Measurements from ENCODE around the gene C16orf74. TPM values are rescaled to one million over a fixed set of nuclear protein-coding genes. Genes with fewer than 3 reads are reported as not detected.

The C16orf74 gene
- total RNA-seq, 3 donors from 2014 or later: 0.73 to 1.3 (median 1.0) TPM

DNA sequence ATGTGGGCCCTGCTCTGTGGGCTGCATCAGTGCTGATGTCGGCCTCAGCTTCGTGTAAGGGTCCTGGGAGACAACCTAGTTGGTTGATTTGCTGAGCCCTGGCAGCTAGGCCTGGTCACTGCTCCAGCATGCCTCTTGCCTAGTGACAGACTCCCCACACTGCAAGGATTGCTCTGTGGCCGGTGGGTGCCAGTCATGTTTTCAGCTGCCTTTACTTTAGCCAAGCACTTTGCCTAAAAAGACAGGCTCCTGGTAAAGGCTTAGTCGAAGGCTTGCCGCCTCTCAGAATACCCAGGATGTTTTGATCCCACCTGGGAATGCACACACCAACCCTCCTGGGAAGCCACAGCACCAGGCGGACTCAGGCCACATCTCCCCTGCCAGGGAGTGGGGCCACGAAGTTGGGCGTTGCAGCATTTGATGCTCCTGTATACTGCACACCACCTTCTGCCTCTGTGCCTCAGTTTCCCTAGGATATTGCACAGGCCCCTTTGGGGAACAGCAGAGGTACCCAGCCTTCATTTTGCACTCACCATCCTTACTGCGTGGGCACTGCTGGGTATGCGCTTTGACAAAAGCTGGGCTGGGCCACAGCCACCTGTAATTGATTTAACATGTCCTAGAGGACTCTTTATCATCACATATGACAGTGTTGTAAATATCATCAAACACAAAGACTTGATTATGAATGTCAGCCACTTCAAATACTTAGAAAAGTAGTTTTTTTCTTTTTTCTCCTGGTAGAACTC, 82.0 kb downstream of the C16orf74 start:
- no peak for DNase-seq
- TF ChIP-seq, protein P1, sequence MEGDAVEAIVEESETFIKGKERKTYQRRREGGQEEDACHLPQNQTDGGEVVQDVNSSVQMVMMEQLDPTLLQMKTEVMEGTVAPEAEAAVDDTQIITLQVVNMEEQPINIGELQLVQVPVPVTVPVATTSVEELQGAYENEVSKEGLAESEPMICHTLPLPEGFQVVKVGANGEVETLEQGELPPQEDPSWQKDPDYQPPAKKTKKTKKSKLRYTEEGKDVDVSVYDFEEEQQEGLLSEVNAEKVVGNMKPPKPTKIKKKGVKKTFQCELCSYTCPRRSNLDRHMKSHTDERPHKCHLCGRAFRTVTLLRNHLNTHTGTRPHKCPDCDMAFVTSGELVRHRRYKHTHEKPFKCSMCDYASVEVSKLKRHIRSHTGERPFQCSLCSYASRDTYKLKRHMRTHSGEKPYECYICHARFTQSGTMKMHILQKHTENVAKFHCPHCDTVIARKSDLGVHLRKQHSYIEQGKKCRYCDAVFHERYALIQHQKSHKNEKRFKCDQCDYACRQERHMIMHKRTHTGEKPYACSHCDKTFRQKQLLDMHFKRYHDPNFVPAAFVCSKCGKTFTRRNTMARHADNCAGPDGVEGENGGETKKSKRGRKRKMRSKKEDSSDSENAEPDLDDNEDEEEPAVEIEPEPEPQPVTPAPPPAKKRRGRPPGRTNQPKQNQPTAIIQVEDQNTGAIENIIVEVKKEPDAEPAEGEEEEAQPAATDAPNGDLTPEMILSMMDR (IDR thresholded peaks at IDR 0.05): no peak

DNA sequence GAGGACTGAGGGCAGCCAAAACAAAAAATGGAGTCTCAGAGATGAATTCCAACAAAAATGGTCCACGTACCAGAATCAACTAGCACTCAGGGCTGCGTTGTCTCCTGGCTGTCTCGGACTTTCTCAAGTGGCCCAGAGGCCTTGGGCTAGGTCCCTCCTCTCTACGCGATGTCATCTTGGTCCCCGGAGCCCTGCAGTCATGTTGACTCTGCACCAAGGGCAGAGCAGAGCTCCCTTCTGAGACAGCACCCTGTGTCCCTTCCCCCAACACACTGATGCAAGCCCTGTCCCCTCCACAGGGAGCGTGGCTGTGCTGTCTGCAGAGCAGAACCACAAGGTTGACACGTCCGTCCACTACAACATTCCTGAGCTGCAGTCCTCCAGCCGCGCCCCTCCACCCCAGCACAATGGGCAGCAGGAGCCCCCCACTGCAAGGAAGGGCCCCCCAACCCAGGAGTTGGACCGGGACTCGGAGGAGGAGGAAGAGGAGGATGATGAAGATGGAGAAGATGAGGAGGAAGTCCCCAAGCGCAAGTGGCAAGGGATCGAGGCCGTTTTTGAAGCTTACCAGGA, 83.0 kb downstream of the C16orf74 start:
- intact Hi-C loops (cut with DNase I, micrococcal nuclease): no loop called here

More for the DNA sequence above, 82.0 kb downstream of the C16orf74 start:
- no peak overlapping the region for H3K4me3 ChIP-seq
- intact Hi-C loops (cut with DNase I, micrococcal nuclease): no loop called here
- H3K4me1 ChIP-seq (ENCODE audit: low read depth): peaks cover 5% of the 10 kb centered on the region
- ATAC-seq: no peak
- no peaks in the 10 kb centered on the region for H3K9me3 ChIP-seq
- peaks cover 29% of the 10 kb centered on the region for H3K36me3 ChIP-seq (ENCODE audit: low read depth)

DNA sequence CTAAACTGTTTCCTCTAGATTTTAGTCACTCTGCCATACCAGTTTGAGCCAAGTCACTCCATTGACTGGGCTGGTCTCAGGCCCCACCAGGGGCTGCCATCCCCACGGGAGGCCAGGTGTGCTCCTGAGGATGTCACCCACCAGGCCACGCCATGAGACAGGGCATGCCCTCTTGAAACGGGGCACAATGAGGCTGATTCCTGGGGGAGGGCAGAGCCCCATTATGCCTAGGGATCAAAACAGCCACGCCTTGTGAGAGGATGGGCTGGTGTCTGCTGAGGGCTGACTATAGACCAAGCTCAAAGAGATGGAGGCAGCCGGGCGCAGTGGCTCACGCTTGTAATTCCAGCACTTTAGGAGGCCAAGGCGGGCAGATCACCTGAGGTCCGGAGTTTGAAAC, 83.6 kb downstream of the C16orf74 start:
- Histone ChIP-seq H3K4me3 (no peak overlapping the region), H3K36me3 (ENCODE audit: low read depth) (peaks cover 35% of the 10 kb centered on the region), H3K4me1 (ENCODE audit: low read depth) (peaks cover under 1% of the 10 kb centered on the region), H3K9me3 (no peaks in the 10 kb centered on the region)
- TF ChIP-seq, protein P1 (IDR thresholded peaks at IDR 0.05): no peak
- intact Hi-C loops (cut with DNase I, micrococcal nuclease): no loop called here
- ATAC-seq: no peak
- DNase-seq: peak in 1 of 3 donors; percentile 23

More for the DNA sequence above, 83.0 kb downstream of the C16orf74 start:
- TF ChIP-seq, protein P1 (IDR thresholded peaks at IDR 0.05): no peak
- ATAC-seq: no peak
- Histone ChIP-seq H3K36me3 (ENCODE audit: low read depth) (peaks cover 35% of the 10 kb centered on the region), H3K4me1 (ENCODE audit: low read depth) (peaks cover 4% of the 10 kb centered on the region), H3K4me3 (no peak overlapping the region), H3K9me3 (no peaks in the 10 kb centered on the region)
- DNase-seq: no peak

DNA sequence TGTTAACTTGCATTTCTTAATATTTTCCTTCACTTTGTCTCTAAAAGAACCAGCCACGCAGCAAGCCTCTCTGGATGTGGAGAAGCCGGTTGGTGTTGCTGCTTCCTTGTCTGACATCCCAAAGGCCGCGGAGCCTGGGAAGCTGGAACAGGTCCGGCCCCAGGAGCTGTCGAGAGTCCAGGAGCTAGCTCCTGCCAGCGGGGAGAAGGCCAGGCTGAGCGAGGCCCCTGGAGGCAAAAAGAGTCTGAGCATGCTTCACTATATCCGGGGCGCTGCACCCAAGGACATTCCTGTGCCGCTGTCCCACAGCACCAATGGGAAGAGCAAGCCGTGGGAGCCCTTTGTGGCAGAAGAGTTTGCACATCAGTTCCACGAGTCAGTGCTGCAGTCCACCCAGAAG, 85.0 kb downstream of the C16orf74 start:
- no peak for ATAC-seq
- Histone ChIP-seq H3K36me3 (ENCODE audit: low read depth) (peaks cover 30% of the 10 kb centered on the region), H3K4me3 (no peak overlapping the region), H3K4me1 (ENCODE audit: low read depth) (no peaks in the 10 kb centered on the region), H3K9me3 (no peaks in the 10 kb centered on the region)
- intact Hi-C loops (cut with DNase I, micrococcal nuclease): no loop called here
- peak in 1 of 3 donors; percentile 15 for DNase-seq
- TF ChIP-seq, protein P1 (IDR thresholded peaks at IDR 0.05): no peak

DNA sequence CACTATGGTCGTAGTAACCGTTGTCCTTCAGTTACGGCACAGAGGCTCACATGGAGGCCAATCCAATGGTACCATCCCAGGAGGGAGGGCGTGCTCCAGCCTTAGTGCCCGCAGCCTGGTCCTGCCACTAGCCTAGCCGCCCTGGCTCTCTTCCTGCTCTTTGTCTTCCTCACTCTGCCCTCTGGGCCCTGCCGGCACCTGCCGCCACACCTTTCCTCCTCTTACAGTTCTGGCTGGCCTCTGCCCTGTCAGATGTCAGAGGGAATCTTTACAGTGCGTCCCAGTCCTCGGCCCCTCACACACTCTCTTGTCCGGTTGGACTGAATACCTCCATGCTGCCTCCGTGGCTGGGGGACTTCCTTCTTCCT, 85.5 kb downstream of the C16orf74 start:
- TF ChIP-seq, protein P1 (IDR thresholded peaks at IDR 0.05): no peak
- Histone ChIP-seq H3K9me3 (no peaks in the 10 kb centered on the region), H3K4me1 (ENCODE audit: low read depth) (no peaks in the 10 kb centered on the region), H3K4me3 (no peak overlapping the region), H3K36me3 (ENCODE audit: low read depth) (peaks cover 26% of the 10 kb centered on the region)
- intact Hi-C loops (cut with DNase I, micrococcal nuclease): no loop called here
- DNase-seq: no peak
- no peak for ATAC-seq
